Natural killer cell (primary cell): ENCODE data around the gene NTHL1. TPM values are rescaled to one million over a fixed set of nuclear protein-coding genes. Genes with fewer than 3 reads are reported as not detected.

Source experiments
- ATAC-seq, 3 donors: fragments of 150-1000 bp in 2 of 3; fragments of 200-7000 bp in 1 of 3; cut with Tn5 transposase; 1 replicate in 1 of 3; 2 replicates in 2 of 3; pipeline ENCODE4 v1.10.0; 2021; ENCODE audit warnings: mild to moderate bottlenecking in 2 of 3, moderate library complexity in 2 of 3
- DNase-seq, 2 donors: peaks; one replicate each; pipeline versions ENCODE4 v3.0.0 to v3.0.0-alpha.2; 2013 to 2021; ENCODE audit warnings: mixed read lengths in 1 of 2
- H3K27ac ChIP-seq: one replicate; pipeline ENCODE4 v1.5.1; 2013; ENCODE audit warnings: mild to moderate bottlenecking, low read length
- H3K27me3 ChIP-seq: one replicate; pipeline ENCODE4 v1.6.1; 2013; ENCODE audit warnings: low read length; ENCODE audit not compliant: control insufficient read depth, insufficient read depth
- H3K36me3 ChIP-seq: one replicate; pipeline ENCODE4 v1.6.1; 2013; ENCODE audit warnings: low read length; ENCODE audit not compliant: control insufficient read depth, insufficient read depth
- H3K4me1 ChIP-seq: one replicate; pipeline ENCODE4 v1.6.1; 2013; ENCODE audit warnings: low read length; ENCODE audit not compliant: control insufficient read depth, insufficient read depth
- H3K4me3 ChIP-seq: one replicate; pipeline ENCODE4 v1.5.1; 2013; ENCODE audit warnings: low read length
- H3K9me3 ChIP-seq: one replicate; pipeline ENCODE4 v1.6.1; 2013; ENCODE audit warnings: low read length; ENCODE audit not compliant: control insufficient read depth, insufficient read depth
- H3K27ac Mint-ChIP-seq, 2 donors: one replicate each; pipeline ENCODE4 v1.8.0; 2022; ENCODE audit warnings: mild to moderate bottlenecking in 2 of 2, mixed read lengths in 2 of 2, moderate library complexity in 1 of 2
- H3K27me3 Mint-ChIP-seq, 2 donors: one replicate each; pipeline ENCODE4 v1.8.0; 2022; ENCODE audit warnings: low read depth in 2 of 2, mixed read lengths in 2 of 2
- H3K36me3 Mint-ChIP-seq: one replicate; pipeline ENCODE4 v1.8.0; 2022; ENCODE audit warnings: mixed read lengths
- H3K4me1 Mint-ChIP-seq, 2 donors: one replicate each; pipeline ENCODE4 v1.8.0; 2022; ENCODE audit warnings: mixed read lengths in 2 of 2
- H3K4me3 Mint-ChIP-seq: one replicate; pipeline ENCODE4 v1.8.0; 2022; ENCODE audit warnings: mild to moderate bottlenecking, moderate library complexity, mixed read lengths
- H3K9me3 Mint-ChIP-seq, 2 donors: one replicate each; pipeline ENCODE4 v1.8.0; 2022; ENCODE audit warnings: mixed read lengths in 2 of 2
- WGBS: methylation state at CpG from one replicate; pipeline ENCODE4 v1.1.7; 2013; ENCODE audit warnings: missing lambda C conversion rate; ENCODE audit not compliant: insufficient coverage; 5-methylcytosine and 5-hydroxymethylcytosine counted together
- intact Hi-C: fragments of 100-400 bp; cut with micrococcal nuclease; formaldehyde crosslinking; loops from one replicate; pipeline ENCODE4 v1.14.2; 2022
- total RNA-seq, 4 donors: library from RNA; stranded (reverse); fragments of 120-200 nt in 1 of 4; gene quantifications; one replicate each; pipeline versions ENCODE4 v1.2.3 to v1.2.4, GENCODE V29; 2013 to 2022
- TF ChIP-seq, protein P1 (sequence below): fragments of 200-600 bp; IDR thresholded peaks from one replicate; pipeline ENCODE4 v1.8.0; 2022; ENCODE audit warnings: antibody characterized with exemption

The NTHL1 gene
- total RNA-seq, 3 donors from 2014 or later (not counting 1 experiment from before 2014, with no cell fraction given): 8.7 to 12.9 (median 9.7) TPM

DNA sequence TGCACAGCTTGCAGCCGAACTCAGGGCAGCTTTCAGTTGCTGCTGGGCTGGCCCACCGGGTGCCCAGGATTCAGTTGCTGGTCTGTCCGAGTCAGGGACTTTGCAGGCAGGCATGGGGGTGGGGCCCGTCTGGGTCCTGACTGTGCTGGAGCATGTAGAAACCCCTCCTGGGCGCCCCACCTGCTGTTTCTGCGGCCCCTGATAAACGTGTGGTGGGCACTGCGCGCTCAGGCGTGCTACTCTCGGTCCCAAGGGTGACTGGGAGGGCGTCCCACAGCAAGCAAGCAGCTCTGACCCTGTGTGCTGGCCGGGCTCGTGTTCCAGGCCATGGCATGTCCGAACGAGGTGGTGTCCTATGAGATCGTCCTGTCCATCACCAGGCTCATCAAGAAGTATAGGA lies 12.7 kb upstream of the NTHL1 start:
- 95% methylated on average over 17 of the region's 17 CpGs for WGBS
- Histone ChIP-seq H3K27me3 (no peaks in the 10 kb centered on the region), H3K36me3 (peaks cover 31% of the 10 kb centered on the region), H3K4me3 (no peak overlapping the region), H3K27ac (no peak overlapping the region), H3K4me1 (peaks cover 2% of the 10 kb centered on the region), H3K9me3 (no peaks in the 10 kb centered on the region)
- TF ChIP-seq, protein P1, sequence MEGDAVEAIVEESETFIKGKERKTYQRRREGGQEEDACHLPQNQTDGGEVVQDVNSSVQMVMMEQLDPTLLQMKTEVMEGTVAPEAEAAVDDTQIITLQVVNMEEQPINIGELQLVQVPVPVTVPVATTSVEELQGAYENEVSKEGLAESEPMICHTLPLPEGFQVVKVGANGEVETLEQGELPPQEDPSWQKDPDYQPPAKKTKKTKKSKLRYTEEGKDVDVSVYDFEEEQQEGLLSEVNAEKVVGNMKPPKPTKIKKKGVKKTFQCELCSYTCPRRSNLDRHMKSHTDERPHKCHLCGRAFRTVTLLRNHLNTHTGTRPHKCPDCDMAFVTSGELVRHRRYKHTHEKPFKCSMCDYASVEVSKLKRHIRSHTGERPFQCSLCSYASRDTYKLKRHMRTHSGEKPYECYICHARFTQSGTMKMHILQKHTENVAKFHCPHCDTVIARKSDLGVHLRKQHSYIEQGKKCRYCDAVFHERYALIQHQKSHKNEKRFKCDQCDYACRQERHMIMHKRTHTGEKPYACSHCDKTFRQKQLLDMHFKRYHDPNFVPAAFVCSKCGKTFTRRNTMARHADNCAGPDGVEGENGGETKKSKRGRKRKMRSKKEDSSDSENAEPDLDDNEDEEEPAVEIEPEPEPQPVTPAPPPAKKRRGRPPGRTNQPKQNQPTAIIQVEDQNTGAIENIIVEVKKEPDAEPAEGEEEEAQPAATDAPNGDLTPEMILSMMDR: no peak
- no peak overlapping the region for H3K4me3 Mint-ChIP-seq
- H3K4me1 Mint-ChIP-seq: peaks cover 0 to 6% of the 10 kb centered on the region in 2 donors
- no peaks in the 10 kb centered on the region for H3K27me3 Mint-ChIP-seq
- DNase-seq (no peak), ATAC-seq (no peak)
- no peaks in the 10 kb centered on the region for H3K9me3 Mint-ChIP-seq
- H3K36me3 Mint-ChIP-seq: no peaks in the 10 kb centered on the region
- no peak overlapping the region for H3K27ac Mint-ChIP-seq
- intact Hi-C loops: no loop called here

DNA sequence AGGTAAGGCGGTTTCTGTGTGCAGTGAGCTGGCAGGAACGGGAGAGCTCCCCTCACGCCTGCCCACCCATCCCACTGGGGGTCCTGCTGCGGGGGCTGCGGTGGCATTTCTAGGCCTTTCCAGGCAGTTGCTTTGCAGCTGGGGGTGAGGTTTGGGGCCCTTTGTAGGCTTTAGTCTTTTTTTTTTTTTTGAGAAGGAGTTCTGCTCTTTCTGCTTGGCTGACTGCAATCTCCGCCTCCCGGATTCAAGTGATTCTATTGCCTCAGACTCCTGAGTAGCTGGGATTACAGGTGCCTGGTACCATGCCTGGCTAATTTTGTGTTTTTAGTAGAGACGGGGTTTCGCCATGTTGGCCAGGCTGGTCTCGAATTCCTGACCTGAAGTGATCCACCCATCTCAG lies 11.2 kb upstream of the NTHL1 start:
- peaks cover 0 to 4% of the 10 kb centered on the region in 2 donors for H3K4me1 Mint-ChIP-seq
- Histone ChIP-seq H3K36me3 (peaks cover 36% of the 10 kb centered on the region), H3K27me3 (no peaks in the 10 kb centered on the region), H3K9me3 (no peaks in the 10 kb centered on the region), H3K4me1 (no peaks in the 10 kb centered on the region), H3K27ac (no peak overlapping the region), H3K4me3 (no peak overlapping the region)
- H3K4me3 Mint-ChIP-seq: no peak overlapping the region
- intact Hi-C loops: no loop called here
- no peak for ATAC-seq
- 98% methylated on average over 10 of the region's 10 CpGs for WGBS
- DNase-seq: no peak
- no peak overlapping the region for H3K27ac Mint-ChIP-seq
- TF ChIP-seq, protein P1: no peak
- H3K27me3 Mint-ChIP-seq: no peaks in the 10 kb centered on the region
- no peaks in the 10 kb centered on the region for H3K9me3 Mint-ChIP-seq
- no peaks in the 10 kb centered on the region for H3K36me3 Mint-ChIP-seq

DNA sequence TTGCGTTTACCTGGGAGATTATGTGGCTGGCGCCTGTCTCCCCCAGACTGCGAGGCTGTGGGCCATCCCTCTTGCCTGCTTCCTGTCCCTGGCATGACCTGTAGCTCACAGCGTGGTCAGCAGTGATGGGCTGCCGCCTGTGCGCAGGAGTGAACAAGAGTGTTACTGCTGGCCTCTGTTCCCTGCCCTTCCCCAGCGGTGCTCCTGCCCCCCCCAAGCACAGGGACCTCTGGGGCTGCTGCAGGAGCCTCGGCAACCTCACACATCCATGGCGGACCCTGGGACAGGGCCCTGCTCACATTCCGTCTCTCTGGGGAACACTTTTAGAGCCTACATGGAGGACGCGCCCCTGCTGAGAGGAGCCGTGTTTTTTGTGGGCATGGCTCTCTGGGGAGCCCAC lies 10.8 kb upstream of the NTHL1 start:
- TF ChIP-seq, protein P1: no peak
- Mint-ChIP-seq H3K27ac (no peak overlapping the region), H3K27me3 (no peaks in the 10 kb centered on the region), H3K9me3 (no peaks in the 10 kb centered on the region), H3K4me1 (peaks cover 0 to 4% of the 10 kb centered on the region in 2 donors), H3K4me3 (no peak overlapping the region), H3K36me3 (no peaks in the 10 kb centered on the region)
- ATAC-seq: no peak
- intact Hi-C loops: no loop called here
- WGBS: 82% methylated on average over 13 of the region's 13 CpGs
- Histone ChIP-seq H3K36me3 (peaks cover 39% of the 10 kb centered on the region), H3K9me3 (no peaks in the 10 kb centered on the region), H3K4me1 (no peaks in the 10 kb centered on the region), H3K27me3 (no peaks in the 10 kb centered on the region), H3K4me3 (no peak overlapping the region), H3K27ac (no peak overlapping the region)
- DNase-seq: no peak

DNA sequence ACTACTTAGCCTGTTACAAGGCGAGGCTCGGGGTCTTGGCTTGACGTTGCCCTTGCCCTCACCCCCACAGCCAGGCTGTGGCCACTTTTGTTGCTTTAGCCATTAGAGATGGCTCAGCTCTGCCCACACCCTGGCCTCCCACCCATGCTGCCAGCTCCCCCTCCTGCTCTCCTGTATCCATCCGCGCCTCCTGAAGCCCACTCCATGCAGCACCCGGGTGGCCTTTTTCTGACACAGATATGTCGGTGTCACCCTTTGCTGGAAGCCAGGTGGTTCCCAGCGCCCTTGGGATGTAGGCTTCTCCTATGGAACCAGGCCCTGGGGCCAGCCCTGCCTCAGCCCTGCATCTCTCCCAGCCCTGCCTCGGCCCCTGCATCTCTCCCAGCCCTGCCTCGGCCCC lies 9.8 kb upstream of the NTHL1 start:
- DNase-seq (no peak), ATAC-seq (no peak)
- Mint-ChIP-seq H3K36me3 (no peaks in the 10 kb centered on the region), H3K4me3 (no peak overlapping the region), H3K4me1 (peaks cover 0 to 7% of the 10 kb centered on the region in 2 donors), H3K9me3 (no peaks in the 10 kb centered on the region), H3K27ac (no peak overlapping the region), H3K27me3 (no peaks in the 10 kb centered on the region)
- Histone ChIP-seq H3K4me1 (no peaks in the 10 kb centered on the region), H3K27me3 (no peaks in the 10 kb centered on the region), H3K27ac (no peak overlapping the region), H3K4me3 (no peak overlapping the region), H3K9me3 (no peaks in the 10 kb centered on the region), H3K36me3 (peaks cover 46% of the 10 kb centered on the region)
- intact Hi-C loops: no loop called here
- WGBS: 93% methylated on average over 8 of the region's 10 CpGs
- TF ChIP-seq, protein P1: no peak
